GM11168 (cell line): ENCODE measurements around the gene LRRC38.

ENCODE experiments used
- in situ Hi-C: fragments of 300-500 bp; cut with MboI; formaldehyde crosslinking; loops from one replicate; pipeline ENCODE4 v1.12.0; 2022; ENCODE audit warnings: low sequenced_read_pairs; ENCODE audit not compliant: unreplicated experiment

LRRC38 gene

GRCh38 chr1:13520985-13521384 is 7.2 kb upstream of the LRRC38 start:
- in situ Hi-C loops = no loop called here

GRCh38 chr1:13517193-13517812 is 3.5 kb upstream of the LRRC38 start:
- in situ Hi-C loops = no loop called here

GRCh38 chr1:13516606-13517005 is 2.8 kb upstream of the LRRC38 start:
- in situ Hi-C loops = no loop called here

- in situ Hi-C loops = no loop called here
Observed at GRCh38 chr1:13514821-13515220, 1.0 kb upstream of the LRRC38 start.

GRCh38 chr1:13513063-13513894 is 524 bp downstream of the LRRC38 start:
- in situ Hi-C loops = no loop called here

- in situ Hi-C loops = no loop called here
Observed at GRCh38 chr1:13512472-13512871, 1.3 kb downstream of the LRRC38 start.

- in situ Hi-C loops = no loop called here
Observed at GRCh38 chr1:13510499-13510898, 3.3 kb downstream of the LRRC38 start.

GRCh38 chr1:13507075-13507474 is 6.7 kb downstream of the LRRC38 start:
- in situ Hi-C loops = no loop called here

GRCh38 chr1:13505020-13505419 is 8.8 kb downstream of the LRRC38 start:
- in situ Hi-C loops = no loop called here

- in situ Hi-C loops = no loop called here
Observed at GRCh38 chr1:13500806-13501205, 13.0 kb downstream of the LRRC38 start.

GRCh38 chr1:13499422-13499821 is 14.4 kb downstream of the LRRC38 start:
- in situ Hi-C loops = no loop called here

GRCh38 chr1:13498553-13498952 is 15.2 kb downstream of the LRRC38 start:
- in situ Hi-C loops = no loop called here

- in situ Hi-C loops = no loop called here
Observed at GRCh38 chr1:13495186-13495585, 18.6 kb downstream of the LRRC38 start.

GRCh38 chr1:13494712-13495111 is 19.1 kb downstream of the LRRC38 start:
- in situ Hi-C loops = no loop called here

- in situ Hi-C loops = no loop called here
Observed at GRCh38 chr1:13494025-13494424, 19.8 kb downstream of the LRRC38 start.

GRCh38 chr1:13492711-13493110 is 21.1 kb downstream of the LRRC38 start:
- in situ Hi-C loops = no loop called here

GRCh38 chr1:13487957-13488356 is 25.8 kb downstream of the LRRC38 start:
- in situ Hi-C loops = no loop called here

GRCh38 chr1:13487143-13487868 is 26.5 kb downstream of the LRRC38 start:
- in situ Hi-C loops = no loop called here

- in situ Hi-C loops = no loop called here
Observed at GRCh38 chr1:13483946-13484345, 29.9 kb downstream of the LRRC38 start.

GRCh38 chr1:13482600-13482999 is 31.2 kb downstream of the LRRC38 start:
- in situ Hi-C loops = no loop called here

GRCh38 chr1:13479171-13479856 is 34.5 kb downstream of the LRRC38 start:
- in situ Hi-C loops = no loop called here
